Smooth muscle cell of trachea (primary cell): ENCODE measurements around the gene HTR4. TPM values are rescaled to one million over a fixed set of nuclear protein-coding genes. Genes with fewer than 3 reads are reported as not detected.

Experiments used
- total RNA-seq: library from RNA; depleted of rRNA; stranded (reverse); fragments of >200 nt; gene quantifications from 2 replicates; pipeline ENCODE4 v1.2.1, GENCODE V29; 2014

HTR4 gene, protein sequence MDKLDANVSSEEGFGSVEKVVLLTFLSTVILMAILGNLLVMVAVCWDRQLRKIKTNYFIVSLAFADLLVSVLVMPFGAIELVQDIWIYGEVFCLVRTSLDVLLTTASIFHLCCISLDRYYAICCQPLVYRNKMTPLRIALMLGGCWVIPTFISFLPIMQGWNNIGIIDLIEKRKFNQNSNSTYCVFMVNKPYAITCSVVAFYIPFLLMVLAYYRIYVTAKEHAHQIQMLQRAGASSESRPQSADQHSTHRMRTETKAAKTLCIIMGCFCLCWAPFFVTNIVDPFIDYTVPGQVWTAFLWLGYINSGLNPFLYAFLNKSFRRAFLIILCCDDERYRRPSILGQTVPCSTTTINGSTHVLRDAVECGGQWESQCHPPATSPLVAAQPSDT
- total RNA-seq, result not detected in 2 replicates

DNA sequence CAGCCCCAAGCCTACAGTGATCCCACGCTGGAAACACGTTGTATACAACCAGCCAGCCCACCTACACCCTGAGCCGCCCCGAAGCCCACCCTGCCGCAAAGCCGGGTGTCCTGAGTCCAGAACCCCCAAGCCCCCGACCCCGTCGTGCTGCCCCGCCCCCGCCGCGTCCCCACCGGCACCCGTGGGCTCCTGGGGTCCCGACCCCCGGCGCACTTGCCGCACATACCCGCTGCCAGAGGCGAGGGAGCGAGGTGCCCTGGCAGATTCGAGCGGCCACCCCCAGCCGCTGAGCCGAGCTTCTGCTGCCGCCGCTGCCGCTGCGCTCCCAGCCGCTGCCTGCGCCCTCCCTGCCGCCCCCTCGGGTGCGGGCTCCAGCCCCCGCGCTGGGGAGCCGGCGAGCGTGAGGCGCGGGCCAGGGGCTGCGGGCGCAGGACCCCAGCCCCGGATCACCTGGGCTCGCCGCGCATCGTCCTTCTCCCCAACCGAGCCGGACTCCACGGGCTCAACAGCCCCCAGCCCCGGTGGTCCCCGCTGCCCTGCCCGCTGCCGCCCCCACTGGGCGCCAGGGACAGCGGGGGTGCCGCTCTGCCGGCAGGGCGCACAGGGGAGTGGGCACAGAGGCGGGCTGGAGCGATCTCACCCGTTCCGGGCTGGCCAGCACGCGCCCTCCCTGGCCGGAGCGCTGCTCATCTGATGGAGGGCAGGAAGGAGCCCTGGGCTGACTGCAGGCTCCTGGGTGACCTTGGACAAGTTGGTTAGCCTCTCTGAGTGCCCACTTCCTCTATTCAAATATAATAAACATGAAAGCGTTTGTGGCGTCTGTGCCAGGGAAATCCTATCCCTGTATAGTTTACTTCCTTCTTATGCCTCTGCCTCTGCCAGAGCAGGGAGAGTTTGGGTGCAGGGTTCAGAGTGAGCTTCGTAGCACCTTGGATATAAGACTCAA, at the start of gene HTR4:
Gene HTR4 (minus strand): TSS at position 692 of the 946 bp plus-strand sequence. CDS start 17,513 bp downstream, outside the sequence.

Other genes starting within 250 kb of the HTR4 start
- 1.3 and 2.2 TPM in 2 replicates for gene ADRB2, start 172.1 kb upstream of the HTR4 start, total RNA-seq